Measurements from ENCODE around the gene CD40. TPM values are rescaled to one million over a fixed set of nuclear protein-coding genes. Genes with fewer than 3 reads are reported as not detected.
A peak's percentile ranks its signal among the peaks of the same experiment; 100 is the strongest.

Gene CD40
- total RNA-seq, 1 experiment from 2014 or later: 1.5 TPM

DNA sequence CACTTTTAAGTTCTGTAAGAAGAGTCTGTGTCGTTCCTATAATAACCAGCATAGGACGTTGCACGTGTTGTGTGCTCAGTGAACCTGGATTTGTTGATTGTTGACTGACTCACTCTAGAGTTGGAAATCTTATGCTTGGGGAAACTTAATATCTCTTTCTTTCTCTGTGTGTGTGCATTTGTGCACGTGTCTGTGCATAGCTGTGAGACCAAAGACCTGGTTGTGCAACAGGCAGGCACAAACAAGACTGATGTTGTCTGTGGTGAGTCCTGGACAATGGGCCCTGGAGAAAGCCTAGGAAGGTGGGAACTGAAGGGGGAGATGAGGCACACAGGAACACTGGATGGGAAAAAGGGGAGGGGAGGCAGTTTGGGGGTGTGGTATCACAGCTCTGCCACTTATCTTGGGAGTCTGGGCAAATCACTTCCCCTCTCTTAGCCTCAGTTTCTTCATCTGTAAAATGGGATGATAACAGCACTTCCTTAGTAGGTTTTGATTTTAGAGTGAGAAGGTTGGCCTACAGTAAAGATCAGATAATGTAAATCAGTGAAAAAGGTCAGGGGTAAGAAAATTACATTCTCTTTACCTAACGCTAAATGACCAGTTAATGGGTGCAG is 8.4 kb downstream of the CD40 start:
- Mint-ChIP-seq H3K36me3 (ENCODE audit: insufficient read depth, unreplicated experiment) (peaks cover 10% of the 10 kb centered on the region), H3K4me3 (ENCODE audit: unreplicated experiment) (no peak overlapping the region), H3K9me3 (ENCODE audit: unreplicated experiment) (no peaks in the 10 kb centered on the region), H3K27ac (ENCODE audit: low read depth, unreplicated experiment) (no peak overlapping the region), H3K27me3 (ENCODE audit: insufficient read depth, unreplicated experiment) (peaks cover 47% of the 10 kb centered on the region), H3K4me1 (ENCODE audit: insufficient read depth, unreplicated experiment) (peaks cover 7% of the 10 kb centered on the region)
- BruUV-seq (replicated peaks): no TSS peak
- ChIA-PET POLR2A (interaction anchor here (0.5 kb wide), 1 partner anchor 1239 kb away, joined by 4 read pairs; no protein-coding TSS in a partner anchor), CTCF (interaction anchor here (0.6 to 3.8 kb wide), 3 partner anchors 287 to 445 kb away, joined by 3 to 24 read pairs (median 4); no protein-coding TSS in a partner anchor)
- no peak for DNase-seq (ENCODE audit: unreplicated experiment)
- TF ChIP-seq, protein P1, sequence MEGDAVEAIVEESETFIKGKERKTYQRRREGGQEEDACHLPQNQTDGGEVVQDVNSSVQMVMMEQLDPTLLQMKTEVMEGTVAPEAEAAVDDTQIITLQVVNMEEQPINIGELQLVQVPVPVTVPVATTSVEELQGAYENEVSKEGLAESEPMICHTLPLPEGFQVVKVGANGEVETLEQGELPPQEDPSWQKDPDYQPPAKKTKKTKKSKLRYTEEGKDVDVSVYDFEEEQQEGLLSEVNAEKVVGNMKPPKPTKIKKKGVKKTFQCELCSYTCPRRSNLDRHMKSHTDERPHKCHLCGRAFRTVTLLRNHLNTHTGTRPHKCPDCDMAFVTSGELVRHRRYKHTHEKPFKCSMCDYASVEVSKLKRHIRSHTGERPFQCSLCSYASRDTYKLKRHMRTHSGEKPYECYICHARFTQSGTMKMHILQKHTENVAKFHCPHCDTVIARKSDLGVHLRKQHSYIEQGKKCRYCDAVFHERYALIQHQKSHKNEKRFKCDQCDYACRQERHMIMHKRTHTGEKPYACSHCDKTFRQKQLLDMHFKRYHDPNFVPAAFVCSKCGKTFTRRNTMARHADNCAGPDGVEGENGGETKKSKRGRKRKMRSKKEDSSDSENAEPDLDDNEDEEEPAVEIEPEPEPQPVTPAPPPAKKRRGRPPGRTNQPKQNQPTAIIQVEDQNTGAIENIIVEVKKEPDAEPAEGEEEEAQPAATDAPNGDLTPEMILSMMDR (IDR thresholded peaks at IDR 0.05; ENCODE audit: unreplicated experiment): no peak
- intact Hi-C loops (cut with micrococcal nuclease): no loop called here

DNA sequence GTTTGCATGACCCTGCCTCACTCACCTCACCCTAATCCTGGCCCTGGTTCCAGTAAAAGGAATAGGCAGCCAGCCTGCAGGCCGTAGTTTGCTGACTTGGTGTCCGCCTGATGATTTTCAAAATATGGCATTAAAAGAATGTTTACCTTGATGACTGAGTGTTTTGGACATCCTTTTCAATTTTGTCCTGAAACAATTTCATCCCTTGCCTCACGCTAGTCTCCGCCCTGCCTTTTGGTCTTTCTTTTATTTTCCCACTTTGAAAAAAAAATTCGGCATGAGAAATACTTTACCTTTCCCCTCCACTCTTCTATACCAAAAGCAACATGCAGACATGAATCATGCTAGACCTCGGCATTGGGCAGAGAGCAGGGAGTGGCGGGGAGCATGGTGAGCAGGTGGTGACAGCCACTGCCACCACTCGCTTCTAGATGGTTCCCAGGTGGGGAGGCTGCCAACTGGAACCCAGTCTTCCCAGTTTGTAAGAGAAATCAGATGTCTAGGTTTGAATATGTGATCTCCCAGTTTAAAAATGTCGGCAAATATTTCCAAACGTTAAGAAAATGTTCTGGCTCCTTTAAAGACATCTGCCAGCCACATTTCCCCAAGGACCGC is 9.4 kb downstream of the CD40 start:
- Mint-ChIP-seq H3K4me3 (ENCODE audit: unreplicated experiment) (no peak overlapping the region), H3K36me3 (ENCODE audit: insufficient read depth, unreplicated experiment) (peaks cover 10% of the 10 kb centered on the region), H3K9me3 (ENCODE audit: unreplicated experiment) (no peaks in the 10 kb centered on the region), H3K4me1 (ENCODE audit: insufficient read depth, unreplicated experiment) (no peaks in the 10 kb centered on the region), H3K27ac (ENCODE audit: low read depth, unreplicated experiment) (no peak overlapping the region), H3K27me3 (ENCODE audit: insufficient read depth, unreplicated experiment) (peaks cover 49% of the 10 kb centered on the region)
- ChIA-PET CTCF (interaction anchor here (0.8 to 8.3 kb wide), 5 partner anchors 220 to 310 kb away, joined by 4 to 146 read pairs (median 18); no protein-coding TSS in a partner anchor), POLR2A (interaction anchor here (1.0 kb wide), 1 partner anchor 221 kb away, joined by 4 read pairs; no protein-coding TSS in a partner anchor)
- BruUV-seq (replicated peaks): no TSS peak
- TF ChIP-seq, protein P1 (IDR thresholded peaks at IDR 0.05; ENCODE audit: unreplicated experiment): no peak
- DNase-seq (ENCODE audit: unreplicated experiment): no peak
- intact Hi-C loops (cut with micrococcal nuclease): no loop called here

DNA sequence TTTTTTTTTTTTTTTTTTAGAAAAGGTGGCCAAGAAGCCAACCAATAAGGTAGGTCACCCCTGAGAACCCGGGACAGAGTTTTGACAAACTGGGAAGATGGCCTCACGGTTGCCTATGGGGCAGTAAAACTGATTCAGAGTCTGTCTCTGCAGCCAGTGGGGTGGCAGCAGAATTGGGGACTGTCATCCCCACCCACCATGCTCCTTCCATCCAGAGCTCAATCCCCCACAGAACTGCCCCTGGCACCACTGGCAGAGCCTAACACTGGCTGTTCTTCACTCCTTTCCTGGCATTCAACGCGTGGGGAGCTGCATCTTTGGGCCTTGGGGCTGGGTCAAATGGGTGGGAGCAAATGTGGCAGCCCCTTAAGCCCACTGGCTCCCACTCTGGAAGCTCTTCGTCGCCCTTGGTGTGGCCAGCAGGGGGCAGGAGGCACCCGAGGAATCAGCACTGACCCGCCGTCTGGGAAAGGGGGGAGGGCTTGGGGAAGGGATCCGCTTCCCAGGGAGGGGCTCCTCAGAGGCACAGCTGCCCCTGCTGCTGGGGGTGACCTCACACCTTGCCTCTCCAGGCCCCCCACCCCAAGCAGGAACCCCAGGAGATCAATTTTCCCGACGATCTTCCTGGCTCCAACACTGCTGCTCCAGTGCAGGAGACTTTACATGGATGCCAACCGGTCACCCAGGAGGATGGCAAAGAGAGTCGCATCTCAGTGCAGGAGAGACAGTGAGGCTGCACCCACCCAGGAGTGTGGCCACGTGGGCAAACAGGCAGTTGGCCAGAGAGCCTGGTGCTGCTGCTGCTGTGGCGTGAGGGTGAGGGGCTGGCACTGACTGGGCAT is 10.4 kb downstream of the CD40 start:
- DNase-seq (ENCODE audit: unreplicated experiment): no peak
- ChIA-PET POLR2A (interaction anchor here (0.5 to 1.1 kb wide), 5 partner anchors 127 to 1187 kb away, joined by 3 to 4 read pairs (median 3); no protein-coding TSS in a partner anchor), CTCF (interaction anchor here (0.6 to 8.3 kb wide), 33 partner anchors 8 to 973 kb away, joined by 3 to 146 read pairs (median 4); partner anchors contain the start of gene ELMO2)
- no TSS peak for BruUV-seq (replicated peaks)
- TF ChIP-seq, protein P1 (IDR thresholded peaks at IDR 0.05; ENCODE audit: unreplicated experiment): peak; percentile 69
- Mint-ChIP-seq H3K27ac (ENCODE audit: low read depth, unreplicated experiment) (no peak overlapping the region), H3K27me3 (ENCODE audit: insufficient read depth, unreplicated experiment) (peaks cover 44% of the 10 kb centered on the region), H3K9me3 (ENCODE audit: unreplicated experiment) (no peaks in the 10 kb centered on the region), H3K4me3 (ENCODE audit: unreplicated experiment) (no peak overlapping the region), H3K36me3 (ENCODE audit: insufficient read depth, unreplicated experiment) (peaks cover 5% of the 10 kb centered on the region), H3K4me1 (ENCODE audit: insufficient read depth, unreplicated experiment) (no peaks in the 10 kb centered on the region)
- intact Hi-C loops (cut with micrococcal nuclease): no loop called here

All from MCF 10A (cell line).